HG02571 (cell line): ENCODE results near the gene PPP2R2C.

Experiments
- ATAC-seq: cut with Tn5 transposase; IDR thresholded peaks from one replicate; pipeline ENCODE4 v1.9.1; 2021; ENCODE audit warnings: mild to moderate bottlenecking, moderate library complexity; ENCODE audit not compliant: unreplicated experiment

The PPP2R2C gene

GRCh38 chr4:6426571-6427438, 45.6 kb downstream of the PPP2R2C start:
- ATAC-seq, result no peak

GRCh38 chr4:6425911-6426310, 46.5 kb downstream of the PPP2R2C start:
- no peak for ATAC-seq

- ATAC-seq, result no peak
Measured at GRCh38 chr4:6425336-6425735, 47.1 kb downstream of the PPP2R2C start.

GRCh38 chr4:6424425-6424824, 48.0 kb downstream of the PPP2R2C start:
- ATAC-seq, result no peak

- peak; percentile 80 for ATAC-seq
Measured at GRCh38 chr4:6423575-6423974, 48.8 kb downstream of the PPP2R2C start.

- ATAC-seq, result no peak
Measured at GRCh38 chr4:6422866-6423265, 49.5 kb downstream of the PPP2R2C start.

GRCh38 chr4:6422105-6422504, 50.3 kb downstream of the PPP2R2C start:
- ATAC-seq, result no peak

- ATAC-seq, result no peak
Measured at GRCh38 chr4:6421397-6421796, 51.0 kb downstream of the PPP2R2C start.

- no peak for ATAC-seq
Measured at GRCh38 chr4:6420972-6421371, 51.4 kb downstream of the PPP2R2C start.

GRCh38 chr4:6420036-6420435, 52.4 kb downstream of the PPP2R2C start:
- ATAC-seq, result no peak

GRCh38 chr4:6419452-6420028, 52.9 kb downstream of the PPP2R2C start:
- ATAC-seq, result no peak

GRCh38 chr4:6418193-6418755, 54.1 kb downstream of the PPP2R2C start:
- ATAC-seq, result no peak

- no peak for ATAC-seq
Measured at GRCh38 chr4:6417516-6418050, 54.8 kb downstream of the PPP2R2C start.

GRCh38 chr4:6416518-6417286, 55.7 kb downstream of the PPP2R2C start:
- ATAC-seq, result no peak

- no peak for ATAC-seq
Measured at GRCh38 chr4:6415031-6415705, 57.2 kb downstream of the PPP2R2C start.

- no peak for ATAC-seq
Measured at GRCh38 chr4:6414578-6414977, 57.8 kb downstream of the PPP2R2C start.

- ATAC-seq, result no peak
Measured at GRCh38 chr4:6410664-6411063, 61.8 kb downstream of the PPP2R2C start.

GRCh38 chr4:6410068-6410467, 62.3 kb downstream of the PPP2R2C start:
- ATAC-seq, result no peak

- no peak for ATAC-seq
Measured at GRCh38 chr4:6409381-6409780, 63.0 kb downstream of the PPP2R2C start.

- ATAC-seq, result no peak
Measured at GRCh38 chr4:6408263-6408662, 64.2 kb downstream of the PPP2R2C start.

- ATAC-seq, result no peak
Measured at GRCh38 chr4:6405397-6405706, 67.1 kb downstream of the PPP2R2C start.
